K562 (cell line): Measurements from ENCODE around the gene RNF213. TPM values are rescaled to one million over a fixed set of nuclear protein-coding genes. Genes with fewer than 3 reads are reported as not detected.
A peak's percentile ranks its signal among the peaks of the same experiment; 100 is the strongest.

Source experiments
- CC2D1A ChIP-seq: fragments of 450-650 bp; IDR thresholded peaks from 2 replicates; pipeline ENCODE4 v1.6.1; 2017; ENCODE audit warnings: mild to moderate bottlenecking
- CREB3 ChIP-seq: fragments of 450-650 bp; conservative IDR thresholded peaks from 2 replicates; pipeline ENCODE4 v1.6.1; 2016; ENCODE audit warnings: missing genetic modification characterization, low read depth, mild to moderate bottlenecking, missing compliant biosample characterization, moderate library complexity
- E2F1 ChIP-seq: sonication (generic); formaldehyde crosslinking; IDR thresholded peaks from 2 replicates; pipeline ENCODE4 v1.8.1; 2023; ENCODE audit warnings: mild to moderate bottlenecking, missing genetic modification reagents, moderate library complexity
- EHMT2 ChIP-seq: fragments of 450-650 bp; IDR thresholded peaks from 2 replicates; pipeline ENCODE4 v1.6.1; 2018; ENCODE audit warnings: antibody characterized with exemption
- ESRRA ChIP-seq: fragments of 450-650 bp; IDR thresholded peaks from 2 replicates; pipeline ENCODE4 v1.6.1; 2014; ENCODE audit warnings: low read depth, mild to moderate bottlenecking, moderate library complexity, borderline replicate concordance
- EZH2 ChIP-seq: IDR thresholded peaks from 2 replicates; pipeline ENCODE4 v1.6.1; 2012; ENCODE audit warnings: low read depth, mild to moderate bottlenecking, inconsistent platforms, low read length, borderline replicate concordance
- FOXP1 ChIP-seq: sonication (generic); formaldehyde crosslinking; IDR thresholded peaks from 2 replicates; pipeline ENCODE4 v1.8.0; 2022; ENCODE audit warnings: mild to moderate bottlenecking, missing genetic modification reagents
- GTF2A2 ChIP-seq: IDR thresholded peaks from 2 replicates; pipeline ENCODE4 v1.6.1; 2016; ENCODE audit warnings: mild to moderate bottlenecking, missing genetic modification characterization, missing compliant biosample characterization
- NR1H2 ChIP-seq: sonication (generic); formaldehyde crosslinking; IDR thresholded peaks from 2 replicates; pipeline ENCODE4 v1.4.0; 2020; ENCODE audit warnings: mild to moderate bottlenecking, missing genetic modification reagents
- PRDM10 ChIP-seq: fragments of 450-650 bp; IDR thresholded peaks from 2 replicates; pipeline ENCODE4 v1.6.1; 2018; ENCODE audit not compliant: partially characterized antibody
- RBM17 ChIP-seq: fragments of 200-400 bp; formaldehyde crosslinking; IDR thresholded peaks from 2 replicates; pipeline ENCODE4 v1.6.1; 2017; ENCODE audit warnings: low read depth, mild to moderate bottlenecking, low read length, borderline replicate concordance
- ZBTB33 ChIP-seq: sonication (generic); formaldehyde crosslinking; IDR thresholded peaks from 2 replicates; pipeline ENCODE4 v1.8.1; 2023; ENCODE audit warnings: mild to moderate bottlenecking, missing genetic modification reagents
- ZKSCAN1 ChIP-seq: fragments of 150-350 bp; IDR thresholded peaks from 2 replicates; pipeline ENCODE4 v1.6.1; 2016; ENCODE audit warnings: low read depth, low read length
- ZNF347 ChIP-seq: fragments of 450-650 bp; formaldehyde crosslinking; IDR thresholded peaks from 2 replicates; pipeline ENCODE4 v1.4.0; 2020; ENCODE audit warnings: low read depth, mild to moderate bottlenecking, moderate library complexity
- ZNF668 ChIP-seq: fragments of 250-450 bp; sonication (Bioruptor Pico); IDR thresholded peaks from 2 replicates; pipeline ENCODE4 v1.8.0; 2022; ENCODE audit warnings: mild to moderate bottlenecking, inconsistent platforms
- polyA plus RNA-seq, 8 experiments: library from polyadenylated mRNA; depleted of rRNA in 4 of 8; stranded (reverse) in 5 of 8; unstranded in 3 of 8; fragments of >200 nt; fragmentation: Nextera tagmentation in 2 of 8; fragmentation: Illumina TruSeq in 1 of 8; extraction: Ambion mirVana in 2 of 8; extraction: Trizol in 1 of 8; gene quantifications; 2 replicates each; pipeline versions ENCODE4 v1.2.1 to v1.2.3, GENCODE V29; 2011 to 2014; ENCODE audit warnings: inconsistent platforms in 1 of 8, missing spikeins in 1 of 8
- total RNA-seq, 7 experiments: library from RNA; depleted of rRNA in 6 of 7; stranded (reverse); fragments of >200 nt in 6 of 7; fragmentation: Illumina TruSeq in 2 of 7; extraction: Trizol in 2 of 7; gene quantifications; 2 replicates each; pipeline versions ENCODE4 v1.2.1 to v1.2.3, GENCODE V29; 2011 to 2021; ENCODE audit warnings: low replicate concordance in 1 of 7
- TF ChIP-seq, protein P1 (sequence below), 2 experiments: fragments of 450-650 bp; conservative IDR thresholded peaks; 2 replicates each; pipeline ENCODE4 v1.6.1; 2017; ENCODE audit warnings: mild to moderate bottlenecking in 2 of 2, moderate library complexity in 2 of 2
- TF ChIP-seq, protein P2 (sequence below): fragments of 450-650 bp; formaldehyde crosslinking; IDR thresholded peaks from 2 replicates; pipeline ENCODE4 v1.4.0; 2020; ENCODE audit warnings: mild to moderate bottlenecking, moderate library complexity

The RNF213 gene
- total and polyA plus RNA-seq, 9 of the 15 experiments (the other 6 are each of a cell fraction or from before 2014, with no cell fraction given) = 5.3 to 33.6 (median 17.9) TPM

DNA sequence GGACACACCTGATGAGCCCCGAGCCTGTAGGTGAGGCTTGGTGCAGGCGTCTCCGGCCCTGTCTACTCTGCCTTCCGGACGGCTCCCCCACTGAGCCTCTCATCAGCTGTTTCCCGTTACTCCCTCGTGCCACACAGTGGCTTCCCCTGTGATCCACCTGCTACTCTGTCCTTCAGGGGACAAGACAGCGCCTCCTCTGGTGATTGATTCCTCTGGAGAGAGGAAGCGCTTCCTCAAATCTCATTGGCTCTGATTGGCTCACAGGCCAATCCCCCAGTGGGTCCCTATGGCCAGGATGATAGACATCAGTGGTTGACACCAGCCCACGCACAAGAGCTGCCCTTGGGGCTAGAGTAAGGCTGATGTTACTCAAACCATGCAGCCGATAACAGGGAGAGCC, 24.0 kb downstream of the RNF213 start (continued):
- TF ChIP-seq FOXP1 (CRISPR knock-in tag) = 0 out of 2 replicates have a peak, but pooled peaks have one; percentile 57
- TF ChIP-seq RBM17 = no peak
- TF ChIP-seq EHMT2 = no peak
- TF ChIP-seq CREB3 = no peak
- peak; percentile 54; the same call in 1 of the 2 replicates for TF ChIP-seq ZBTB33 (CRISPR knock-in tag)
- no peak for TF ChIP-seq EZH2
- TF ChIP-seq PRDM10 = peak; percentile 22
- TF ChIP-seq ZNF668 (CRISPR knock-in tag) = no peak
- TF ChIP-seq, protein P1, sequence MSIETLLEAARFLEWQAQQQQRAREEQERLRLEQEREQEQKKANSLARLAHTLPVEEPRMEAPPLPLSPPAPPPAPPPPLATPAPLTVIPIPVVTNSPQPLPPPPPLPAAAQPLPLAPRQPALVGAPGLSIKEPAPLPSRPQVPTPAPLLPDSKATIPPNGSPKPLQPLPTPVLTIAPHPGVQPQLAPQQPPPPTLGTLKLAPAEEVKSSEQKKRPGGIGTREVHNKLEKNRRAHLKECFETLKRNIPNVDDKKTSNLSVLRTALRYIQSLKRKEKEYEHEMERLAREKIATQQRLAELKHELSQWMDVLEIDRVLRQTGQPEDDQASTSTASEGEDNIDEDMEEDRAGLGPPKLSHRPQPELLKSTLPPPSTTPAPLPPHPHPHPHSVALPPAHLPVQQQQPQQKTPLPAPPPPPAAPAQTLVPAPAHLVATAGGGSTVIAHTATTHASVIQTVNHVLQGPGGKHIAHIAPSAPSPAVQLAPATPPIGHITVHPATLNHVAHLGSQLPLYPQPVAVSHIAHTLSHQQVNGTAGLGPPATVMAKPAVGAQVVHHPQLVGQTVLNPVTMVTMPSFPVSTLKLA (conservative IDR thresholded peaks at IDR 0.05) = peak in 1 of 2 experiments; percentile 65; a peak in 2 of 4 replicates
- TF ChIP-seq ZKSCAN1 = peak; percentile 51; the same call in 1 of the 2 replicates
- TF ChIP-seq CC2D1A = peak; percentile 72
- TF ChIP-seq, protein P2, sequence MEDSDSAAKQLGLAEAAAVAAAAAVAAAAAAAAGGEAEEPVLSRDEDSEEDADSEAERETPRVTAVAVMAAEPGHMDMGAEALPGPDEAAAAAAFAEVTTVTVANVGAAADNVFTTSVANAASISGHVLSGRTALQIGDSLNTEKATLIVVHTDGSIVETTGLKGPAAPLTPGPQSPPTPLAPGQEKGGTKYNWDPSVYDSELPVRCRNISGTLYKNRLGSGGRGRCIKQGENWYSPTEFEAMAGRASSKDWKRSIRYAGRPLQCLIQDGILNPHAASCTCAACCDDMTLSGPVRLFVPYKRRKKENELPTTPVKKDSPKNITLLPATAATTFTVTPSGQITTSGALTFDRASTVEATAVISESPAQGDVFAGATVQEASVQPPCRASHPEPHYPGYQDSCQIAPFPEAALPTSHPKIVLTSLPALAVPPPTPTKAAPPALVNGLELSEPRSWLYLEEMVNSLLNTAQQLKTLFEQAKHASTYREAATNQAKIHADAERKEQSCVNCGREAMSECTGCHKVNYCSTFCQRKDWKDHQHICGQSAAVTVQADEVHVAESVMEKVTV = no peak
- TF ChIP-seq NR1H2 (CRISPR knock-in tag) = no peak
- TF ChIP-seq ESRRA = peak; percentile 77; the same call in 1 of the 2 replicates
- no peak for TF ChIP-seq ZNF347 (CRISPR knock-in tag)
- no peak for TF ChIP-seq GTF2A2 (tag)
- TF ChIP-seq E2F1 (CRISPR knock-in tag) = no peak
